OCI-LY7 (cell line): Measurements from ENCODE around the gene VWF. TPM values are rescaled to one million over a fixed set of nuclear protein-coding genes. Genes with fewer than 3 reads are reported as not detected.

Experiments
- BruUV-seq: library from RNA; stranded (reverse); fragments of 400-500 nt; replicated peaks from 2 replicates; lab custom pipeline; 2021; lab: Mats Ljungman, UMichigan
- CTCF ChIA-PET: fragments of 300-600 bp; sonication (Branson Sonifier 250); formaldehyde crosslinking; loops from one replicate; lab custom pipeline; 2022; ENCODE audit warnings: antibody characterized with exemption; ENCODE audit not compliant: unreplicated experiment; lab: Charles Lee
- POLR2A ChIA-PET: fragments of 300-600 bp; sonication (Branson Sonifier 250); formaldehyde crosslinking; loops from one replicate; lab custom pipeline; 2022; ENCODE audit warnings: antibody characterized with exemption; lab: Charles Lee
- DNase-seq: peaks from one replicate; pipeline ENCODE4 v3.0.0-alpha.2; 2015; ENCODE audit warnings: low spot score
- H2AFZ ChIP-seq: fragments of 200-600 bp; sonication (generic), shearing (Covaris generic); 2 replicates; pipeline ENCODE4 v1.6.1; 2014; ENCODE audit warnings: mild to moderate bottlenecking, antibody characterized with exemption, low read length, moderate library complexity
- H3K27ac ChIP-seq: fragments of 200-600 bp; sonication (generic); 2 replicates; pipeline ENCODE4 v1.5.1; 2014; ENCODE audit warnings: mixed run types, low read depth, mild to moderate bottlenecking, moderate library complexity, low read length, inconsistent platforms; ENCODE audit not compliant: poor library complexity, severe bottlenecking
- H3K36me3 ChIP-seq: fragments of 200-600 bp; sonication (generic); 2 replicates; pipeline ENCODE4 v1.6.1; 2014; ENCODE audit warnings: mild to moderate bottlenecking, antibody characterized with exemption, low read length, moderate library complexity, mixed read lengths; ENCODE audit not compliant: insufficient read depth
- H3K4me1 ChIP-seq: fragments of 200-600 bp; sonication (generic); 2 replicates; pipeline ENCODE4 v1.5.1; 2014; ENCODE audit warnings: mild to moderate bottlenecking, low read length; ENCODE audit not compliant: insufficient read depth, poor library complexity, severe bottlenecking
- H3K4me2 ChIP-seq: fragments of 200-600 bp; sonication (generic); 2 replicates; pipeline ENCODE4 v1.6.1; 2014; ENCODE audit warnings: mild to moderate bottlenecking, low read length
- H3K4me3 ChIP-seq: fragments of 200-600 bp; sonication (generic); 2 replicates; pipeline ENCODE4 v1.5.1; 2014; ENCODE audit warnings: mild to moderate bottlenecking, low read depth, low read length; ENCODE audit not compliant: poor library complexity, severe bottlenecking
- H3K79me2 ChIP-seq: fragments of 200-600 bp; sonication (generic); 2 replicates; pipeline ENCODE4 v1.6.1; 2016; ENCODE audit warnings: low read depth, mild to moderate bottlenecking, low read length, moderate library complexity, mixed read lengths; ENCODE audit not compliant: insufficient read depth
- H3K9me2 ChIP-seq: fragments of 200-600 bp; sonication (generic); 2 replicates; pipeline ENCODE4 v1.6.1; 2016; ENCODE audit warnings: mild to moderate bottlenecking, low read length, mixed read lengths; ENCODE audit not compliant: insufficient read depth
- H3K9me3 ChIP-seq: fragments of 200-600 bp; sonication (generic); 2 replicates; pipeline ENCODE4 v1.6.1; 2014; ENCODE audit warnings: mild to moderate bottlenecking, mixed run types, low read length, mixed read lengths
- H4K20me1 ChIP-seq: fragments of 200-600 bp; sonication (generic); 2 replicates; pipeline ENCODE4 v1.6.1; 2014; ENCODE audit warnings: mild to moderate bottlenecking, antibody characterized with exemption, low read length, moderate library complexity, mixed read lengths; ENCODE audit not compliant: insufficient read depth
- EZH2phosphoT487 ChIP-seq: fragments of 200-600 bp; sonication (generic); IDR thresholded peaks from 2 replicates; pipeline ENCODE4 v1.6.1; 2018; ENCODE audit warnings: low read depth, borderline replicate concordance, mild to moderate bottlenecking, mixed run types, antibody characterized with exemption, low read length, moderate library complexity, mixed read lengths
- intact Hi-C: fragments of 100-400 bp; cut with micrococcal nuclease; formaldehyde crosslinking; loops from one replicate; pipeline ENCODE4 v1.10.0; 2022; ENCODE audit not compliant: unreplicated experiment
- total RNA-seq, 2 experiments: library from RNA; depleted of rRNA in 1 of 2; stranded (reverse); fragments of >200 nt in 1 of 2; shearing (Covaris generic) in 1 of 2; gene quantifications; 2 replicates each; pipeline ENCODE4 v1.2.3, GENCODE V29; 2014 to 2022
- TF ChIP-seq, protein P1 (sequence below): fragments of 200-600 bp; sonication (generic); conservative IDR thresholded peaks from 2 replicates; pipeline ENCODE4 v1.5.1; 2014; ENCODE audit warnings: mild to moderate bottlenecking, antibody characterized with exemption, low read length, moderate library complexity, mixed read lengths

The VWF gene
- total RNA-seq, 2 experiments from 2014 or later, result 0.32 TPM; not detected in 1

DNA sequence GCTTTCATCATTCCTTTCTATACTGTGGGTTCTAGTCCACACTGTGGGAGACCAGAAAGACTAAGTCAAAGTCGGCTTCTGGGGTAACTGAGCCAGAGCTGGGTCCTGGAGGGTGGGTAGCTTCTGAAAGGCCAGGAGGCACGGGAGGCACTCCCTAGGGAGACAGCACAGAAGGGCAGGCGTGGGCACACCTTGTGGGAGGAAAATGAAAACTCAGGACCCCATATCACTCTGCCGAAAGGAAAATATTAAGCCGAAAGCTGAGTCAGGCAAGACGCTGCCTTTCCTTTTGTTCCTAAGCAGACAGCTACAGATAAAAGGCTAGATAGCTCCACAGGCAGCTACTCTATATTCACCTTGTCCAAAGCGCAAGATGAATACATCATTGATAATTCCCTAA lies 200.1 kb downstream of the VWF start:
- POLR2A ChIA-PET, result no interaction called here
- no peak for DNase-seq
- Histone ChIP-seq H3K4me2 (no peak overlapping the region), H4K20me1 (no peaks in the 10 kb centered on the region), H3K9me2 (no peaks in the 10 kb centered on the region), H3K27ac (no peak overlapping the region), H3K4me1 (no peaks in the 10 kb centered on the region), H3K79me2 (no peaks in the 10 kb centered on the region), H2AFZ (no peak overlapping the region), H3K4me3 (no peak overlapping the region), H3K9me3 (no peaks in the 10 kb centered on the region), H3K36me3 (no peaks in the 10 kb centered on the region)
- no TSS peak for BruUV-seq
- TF ChIP-seq EZH2phosphoT487, result no peak
- TF ChIP-seq, protein P1, sequence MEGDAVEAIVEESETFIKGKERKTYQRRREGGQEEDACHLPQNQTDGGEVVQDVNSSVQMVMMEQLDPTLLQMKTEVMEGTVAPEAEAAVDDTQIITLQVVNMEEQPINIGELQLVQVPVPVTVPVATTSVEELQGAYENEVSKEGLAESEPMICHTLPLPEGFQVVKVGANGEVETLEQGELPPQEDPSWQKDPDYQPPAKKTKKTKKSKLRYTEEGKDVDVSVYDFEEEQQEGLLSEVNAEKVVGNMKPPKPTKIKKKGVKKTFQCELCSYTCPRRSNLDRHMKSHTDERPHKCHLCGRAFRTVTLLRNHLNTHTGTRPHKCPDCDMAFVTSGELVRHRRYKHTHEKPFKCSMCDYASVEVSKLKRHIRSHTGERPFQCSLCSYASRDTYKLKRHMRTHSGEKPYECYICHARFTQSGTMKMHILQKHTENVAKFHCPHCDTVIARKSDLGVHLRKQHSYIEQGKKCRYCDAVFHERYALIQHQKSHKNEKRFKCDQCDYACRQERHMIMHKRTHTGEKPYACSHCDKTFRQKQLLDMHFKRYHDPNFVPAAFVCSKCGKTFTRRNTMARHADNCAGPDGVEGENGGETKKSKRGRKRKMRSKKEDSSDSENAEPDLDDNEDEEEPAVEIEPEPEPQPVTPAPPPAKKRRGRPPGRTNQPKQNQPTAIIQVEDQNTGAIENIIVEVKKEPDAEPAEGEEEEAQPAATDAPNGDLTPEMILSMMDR, result no peak
- intact Hi-C loops, result no loop called here
- CTCF ChIA-PET, result no interaction called here

DNA sequence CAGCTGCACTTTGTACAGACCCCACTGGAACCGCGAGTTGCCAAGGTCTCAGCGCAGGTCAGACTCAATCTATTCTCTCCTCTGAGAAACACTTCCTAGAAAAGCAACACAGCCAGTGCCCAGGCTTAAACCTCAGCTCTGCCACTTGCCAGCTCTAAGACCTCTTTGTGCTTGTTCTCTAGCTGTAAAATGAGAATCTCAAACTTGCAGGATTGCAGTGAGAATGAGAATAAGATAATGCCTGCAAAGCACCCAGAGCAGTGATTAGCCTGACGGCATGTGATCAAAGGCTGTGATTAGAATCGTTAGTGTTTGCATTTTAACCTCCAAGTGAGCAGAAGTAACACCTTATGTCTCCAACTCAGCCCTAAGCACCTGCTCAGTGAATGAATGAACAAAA lies 200.7 kb downstream of the VWF start:
- no peaks in the 10 kb centered on the region for H3K9me2 ChIP-seq
- DNase-seq, result no peak
- H4K20me1 ChIP-seq, result no peaks in the 10 kb centered on the region
- CTCF ChIA-PET, result no interaction called here
- intact Hi-C loops, result no loop called here
- no TSS peak for BruUV-seq
- no peak for TF ChIP-seq EZH2phosphoT487
- TF ChIP-seq, protein P1, result no peak
- POLR2A ChIA-PET, result no interaction called here
- H3K4me2 ChIP-seq, result no peak overlapping the region
- no peaks in the 10 kb centered on the region for H3K36me3 ChIP-seq
- no peaks in the 10 kb centered on the region for H3K79me2 ChIP-seq
- no peaks in the 10 kb centered on the region for H3K9me3 ChIP-seq
- H3K4me1 ChIP-seq, result no peaks in the 10 kb centered on the region
- no peak overlapping the region for H3K27ac ChIP-seq
- H3K4me3 ChIP-seq, result no peak overlapping the region
- no peak overlapping the region for H2AFZ ChIP-seq

DNA sequence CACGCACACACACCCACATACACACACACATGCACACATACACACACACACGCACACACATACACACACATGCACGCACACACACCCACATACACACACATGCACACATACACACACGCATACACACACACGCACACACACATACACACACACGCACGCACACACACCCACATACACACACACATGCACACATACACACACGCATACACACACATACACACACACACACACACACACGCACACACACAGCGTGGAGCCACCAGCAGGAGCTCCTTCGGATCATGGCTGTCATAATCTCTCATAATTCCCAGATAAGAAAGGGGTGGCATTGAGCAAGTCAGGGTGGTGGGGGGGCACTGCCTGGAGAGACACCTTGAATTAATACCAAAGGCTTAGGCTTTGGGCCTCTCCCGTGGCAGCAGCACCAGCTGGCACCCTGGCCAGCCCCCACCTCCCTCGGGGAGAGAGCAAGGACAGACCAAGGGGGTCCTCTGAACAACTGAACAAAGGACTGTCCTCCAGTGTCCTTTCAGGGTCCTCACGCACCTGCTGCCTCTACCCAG lies 201.3 kb downstream of the VWF start:
- POLR2A ChIA-PET, result interaction anchor here (0.6 kb wide), 1 partner anchor 47 kb away, joined by 5 read pairs; no protein-coding TSS in a partner anchor
- CTCF ChIA-PET, result no interaction called here
- BruUV-seq, result no TSS peak

More for the DNA sequence above, 201.3 kb downstream of the VWF start:
- Histone ChIP-seq H3K4me2 (no peak overlapping the region), H3K9me2 (no peaks in the 10 kb centered on the region), H3K36me3 (no peaks in the 10 kb centered on the region), H2AFZ (no peak overlapping the region), H3K27ac (no peak overlapping the region), H3K4me3 (no peak overlapping the region), H4K20me1 (no peaks in the 10 kb centered on the region), H3K4me1 (no peaks in the 10 kb centered on the region), H3K9me3 (no peaks in the 10 kb centered on the region), H3K79me2 (no peaks in the 10 kb centered on the region)
- intact Hi-C loops, result no loop called here
- DNase-seq, result no peak
- TF ChIP-seq, protein P1, result no peak
- no peak for TF ChIP-seq EZH2phosphoT487
